ENCODE data around the gene TEX101. TPM values are rescaled to one million over a fixed set of nuclear protein-coding genes. Genes with fewer than 3 reads are reported as not detected.

Gene TEX101
- total RNA-seq, 1 donor from 2014 or later, result not detected

- Mint-ChIP-seq H3K4me1 (no peaks in the 10 kb centered on the region), H3K27me3 (ENCODE audit: low read depth) (no peaks in the 10 kb centered on the region), H3K27ac (no peak overlapping the region), H3K9me3 (peaks cover 25% of the 10 kb centered on the region), H3K4me3 (no peak overlapping the region), H3K36me3 (no peaks in the 10 kb centered on the region)
- TF ChIP-seq, protein P1, sequence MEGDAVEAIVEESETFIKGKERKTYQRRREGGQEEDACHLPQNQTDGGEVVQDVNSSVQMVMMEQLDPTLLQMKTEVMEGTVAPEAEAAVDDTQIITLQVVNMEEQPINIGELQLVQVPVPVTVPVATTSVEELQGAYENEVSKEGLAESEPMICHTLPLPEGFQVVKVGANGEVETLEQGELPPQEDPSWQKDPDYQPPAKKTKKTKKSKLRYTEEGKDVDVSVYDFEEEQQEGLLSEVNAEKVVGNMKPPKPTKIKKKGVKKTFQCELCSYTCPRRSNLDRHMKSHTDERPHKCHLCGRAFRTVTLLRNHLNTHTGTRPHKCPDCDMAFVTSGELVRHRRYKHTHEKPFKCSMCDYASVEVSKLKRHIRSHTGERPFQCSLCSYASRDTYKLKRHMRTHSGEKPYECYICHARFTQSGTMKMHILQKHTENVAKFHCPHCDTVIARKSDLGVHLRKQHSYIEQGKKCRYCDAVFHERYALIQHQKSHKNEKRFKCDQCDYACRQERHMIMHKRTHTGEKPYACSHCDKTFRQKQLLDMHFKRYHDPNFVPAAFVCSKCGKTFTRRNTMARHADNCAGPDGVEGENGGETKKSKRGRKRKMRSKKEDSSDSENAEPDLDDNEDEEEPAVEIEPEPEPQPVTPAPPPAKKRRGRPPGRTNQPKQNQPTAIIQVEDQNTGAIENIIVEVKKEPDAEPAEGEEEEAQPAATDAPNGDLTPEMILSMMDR (IDR thresholded peaks at IDR 0.05; ENCODE audit: unreplicated experiment), result no peak
- no peak for DNase-seq (ENCODE audit: low spot score in 2 of 2, unreplicated experiment in 2 of 2)
Observed at GRCh38 chr19:43416951-43417623, 2.4 kb downstream of the TEX101 start.

DNA sequence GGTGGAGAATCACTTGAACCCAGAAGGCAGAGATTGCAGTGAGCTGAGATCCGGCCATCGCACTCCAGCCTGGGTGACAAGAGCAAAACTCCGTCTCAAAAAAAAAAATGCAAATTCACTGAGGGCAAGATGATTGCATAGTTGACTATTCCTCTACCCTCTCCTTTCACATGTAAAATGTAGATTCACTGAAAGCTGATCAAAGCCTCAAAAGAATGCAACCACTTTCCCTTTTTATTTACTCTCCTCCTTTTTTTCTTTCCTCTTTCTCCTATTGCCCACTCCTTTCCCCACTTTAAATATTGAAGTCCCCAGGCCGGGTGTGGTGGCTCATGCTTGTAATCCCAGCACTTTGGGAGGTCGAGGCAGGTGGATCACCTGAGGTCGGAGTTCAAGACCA, 6.3 kb downstream of the TEX101 start:
- Mint-ChIP-seq H3K27me3 (ENCODE audit: low read depth) (no peaks in the 10 kb centered on the region), H3K9me3 (peaks cover 13% of the 10 kb centered on the region), H3K4me1 (no peaks in the 10 kb centered on the region), H3K27ac (no peak overlapping the region), H3K4me3 (no peak overlapping the region), H3K36me3 (no peaks in the 10 kb centered on the region)
- TF ChIP-seq, protein P1 (IDR thresholded peaks at IDR 0.05; ENCODE audit: unreplicated experiment), result no peak
- DNase-seq (ENCODE audit: low spot score in 2 of 2, unreplicated experiment in 2 of 2), result no peak

GRCh38 chr19:43422000-43422688, 7.5 kb downstream of the TEX101 start:
- H3K9me3 Mint-ChIP-seq, result peaks cover 11% of the 10 kb centered on the region
- no peak overlapping the region for H3K27ac Mint-ChIP-seq
- no peaks in the 10 kb centered on the region for H3K4me1 Mint-ChIP-seq
- TF ChIP-seq, protein P1 (IDR thresholded peaks at IDR 0.05; ENCODE audit: unreplicated experiment), result no peak
- no peaks in the 10 kb centered on the region for H3K27me3 Mint-ChIP-seq (ENCODE audit: low read depth)
- H3K36me3 Mint-ChIP-seq, result no peaks in the 10 kb centered on the region
- H3K4me3 Mint-ChIP-seq, result no peak overlapping the region
- no peak for DNase-seq (ENCODE audit: low spot score in 2 of 2, unreplicated experiment in 2 of 2)

GRCh38 chr19:43422689-43423066, 8.0 kb downstream of the TEX101 start:
- H3K4me3 Mint-ChIP-seq, result no peak overlapping the region
- TF ChIP-seq, protein P1 (IDR thresholded peaks at IDR 0.05; ENCODE audit: unreplicated experiment), result no peak
- H3K4me1 Mint-ChIP-seq, result no peaks in the 10 kb centered on the region
- no peaks in the 10 kb centered on the region for H3K27me3 Mint-ChIP-seq (ENCODE audit: low read depth)
- no peaks in the 10 kb centered on the region for H3K36me3 Mint-ChIP-seq
- H3K27ac Mint-ChIP-seq, result no peak overlapping the region
- peaks cover 7% of the 10 kb centered on the region for H3K9me3 Mint-ChIP-seq
- DNase-seq (ENCODE audit: low spot score in 2 of 2, unreplicated experiment in 2 of 2), result no peak

DNA sequence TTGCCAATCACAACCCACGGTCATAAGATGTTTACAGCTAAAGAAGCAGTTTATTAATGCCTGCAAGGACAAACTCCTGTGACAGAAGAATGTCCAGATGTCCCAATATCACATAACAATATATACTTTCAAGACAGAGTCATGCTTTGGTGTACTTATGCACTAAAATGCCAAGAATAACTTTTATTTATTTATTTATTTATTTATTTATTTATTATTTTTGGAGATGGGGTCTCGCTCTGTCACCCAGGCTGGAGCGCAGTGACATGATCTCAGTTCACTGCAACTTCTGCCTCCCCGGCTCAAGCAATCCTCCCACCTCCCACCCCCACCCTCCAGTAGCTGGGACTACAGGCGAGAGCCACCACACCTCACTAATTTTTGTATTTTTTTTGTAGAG, 9.1 kb downstream of the TEX101 start:
- Mint-ChIP-seq H3K9me3 (peaks cover 3% of the 10 kb centered on the region), H3K27ac (no peak overlapping the region), H3K36me3 (no peaks in the 10 kb centered on the region), H3K4me1 (no peaks in the 10 kb centered on the region), H3K27me3 (ENCODE audit: low read depth) (no peaks in the 10 kb centered on the region), H3K4me3 (no peak overlapping the region)
- TF ChIP-seq, protein P1 (IDR thresholded peaks at IDR 0.05; ENCODE audit: unreplicated experiment), result no peak
- no peak for DNase-seq (ENCODE audit: low spot score in 2 of 2, unreplicated experiment in 2 of 2)

Data from mesothelial cell of epicardium (in vitro differentiated cells).